Endometrium (tissue), 2 donors: ENCODE data around the gene GALNT9.

ENCODE experiments used
- FAIRE-seq: peaks from 2 replicates; lab custom pipeline; 2012; peaks lifted over from hg19 to GRCh38; lab: Jason Lieb, UNC
- donor health status: control.
- donor health status: control.

The GALNT9 gene

GRCh38 chr12:132344181-132344580 is 14.8 kb upstream of the GALNT9 start:
- no peak for FAIRE-seq

GRCh38 chr12:132343294-132344004 is 14.1 kb upstream of the GALNT9 start:
- FAIRE-seq, result no peak

GRCh38 chr12:132342251-132343227 is 13.2 kb upstream of the GALNT9 start:
- FAIRE-seq, result no peak

- FAIRE-seq, result no peak
Observed at GRCh38 chr12:132341318-132342050, 12.1 kb upstream of the GALNT9 start.

GRCh38 chr12:132340266-132341035 is 11.1 kb upstream of the GALNT9 start:
- no peak for FAIRE-seq

- no peak for FAIRE-seq
Observed at GRCh38 chr12:132339856-132340255, 10.5 kb upstream of the GALNT9 start.

GRCh38 chr12:132338781-132339180 is 9.4 kb upstream of the GALNT9 start:
- FAIRE-seq, result no peak

GRCh38 chr12:132338311-132338710 is 8.9 kb upstream of the GALNT9 start:
- no peak for FAIRE-seq

- no peak for FAIRE-seq
Observed at GRCh38 chr12:132337557-132337956, 8.2 kb upstream of the GALNT9 start.

- FAIRE-seq, result no peak
Observed at GRCh38 chr12:132336451-132337413, 7.3 kb upstream of the GALNT9 start.

- FAIRE-seq, result no peak
Observed at GRCh38 chr12:132335179-132335756, 5.9 kb upstream of the GALNT9 start.

- FAIRE-seq, result no peak
Observed at GRCh38 chr12:132333766-132334165, 4.4 kb upstream of the GALNT9 start.

GRCh38 chr12:132333273-132333672 is 3.9 kb upstream of the GALNT9 start:
- FAIRE-seq, result no peak

GRCh38 chr12:132330549-132330881 is 1.1 kb upstream of the GALNT9 start:
- FAIRE-seq, result no peak

GRCh38 chr12:132329720-132330548 is 545 bp upstream of the GALNT9 start:
- no peak for FAIRE-seq

- FAIRE-seq, result no peak
Observed at GRCh38 chr12:132328282-132329029, 933 bp downstream of the GALNT9 start.

- FAIRE-seq, result no peak
Observed at GRCh38 chr12:132327336-132328171, 1.8 kb downstream of the GALNT9 start.

- no peak for FAIRE-seq
Observed at GRCh38 chr12:132326646-132327045, 2.7 kb downstream of the GALNT9 start.
